H1 (cell line): ENCODE measurements around the gene SLC22A3.

Experiments
- TF ChIP-seq, protein P1 (sequence below): IDR thresholded peaks from 2 replicates; pipeline ENCODE4 v1.6.1; 2011; ENCODE audit warnings: low read depth, mild to moderate bottlenecking, low read length; ENCODE audit not compliant: insufficient read depth
- TF ChIP-seq, protein P2 (sequence below): IDR thresholded peaks from 2 replicates; pipeline ENCODE4 v1.6.1; 2012; ENCODE audit warnings: low read length, inconsistent platforms

DNA sequence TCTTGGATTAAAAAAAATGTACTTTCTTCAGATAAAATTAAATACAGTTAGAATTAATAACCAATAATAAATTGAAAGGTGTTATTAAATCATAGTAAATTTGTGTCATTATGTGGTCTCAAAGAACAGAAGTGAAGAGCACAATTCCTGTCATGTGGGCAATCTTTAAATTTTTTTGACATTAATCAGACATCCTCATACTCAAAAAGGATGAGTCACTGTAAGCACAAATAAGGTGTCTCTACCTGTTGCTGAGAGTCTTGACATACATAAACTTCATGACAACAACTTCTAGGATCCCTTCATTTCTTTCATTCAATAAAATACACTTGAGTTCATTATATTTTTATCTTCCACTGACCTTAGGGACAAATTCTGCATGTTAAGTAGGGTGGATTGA, 76.1 kb downstream of the SLC22A3 start:
- TF ChIP-seq, protein P1, sequence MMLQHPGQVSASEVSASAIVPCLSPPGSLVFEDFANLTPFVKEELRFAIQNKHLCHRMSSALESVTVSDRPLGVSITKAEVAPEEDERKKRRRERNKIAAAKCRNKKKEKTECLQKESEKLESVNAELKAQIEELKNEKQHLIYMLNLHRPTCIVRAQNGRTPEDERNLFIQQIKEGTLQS = no peak
- TF ChIP-seq, protein P2, sequence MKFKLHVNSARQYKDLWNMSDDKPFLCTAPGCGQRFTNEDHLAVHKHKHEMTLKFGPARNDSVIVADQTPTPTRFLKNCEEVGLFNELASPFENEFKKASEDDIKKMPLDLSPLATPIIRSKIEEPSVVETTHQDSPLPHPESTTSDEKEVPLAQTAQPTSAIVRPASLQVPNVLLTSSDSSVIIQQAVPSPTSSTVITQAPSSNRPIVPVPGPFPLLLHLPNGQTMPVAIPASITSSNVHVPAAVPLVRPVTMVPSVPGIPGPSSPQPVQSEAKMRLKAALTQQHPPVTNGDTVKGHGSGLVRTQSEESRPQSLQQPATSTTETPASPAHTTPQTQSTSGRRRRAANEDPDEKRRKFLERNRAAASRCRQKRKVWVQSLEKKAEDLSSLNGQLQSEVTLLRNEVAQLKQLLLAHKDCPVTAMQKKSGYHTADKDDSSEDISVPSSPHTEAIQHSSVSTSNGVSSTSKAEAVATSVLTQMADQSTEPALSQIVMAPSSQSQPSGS = no peak
